CD4-positive, alpha-beta T cell treated with Interferon alpha-2 for 1 hour (primary cell): Measurements from ENCODE around the gene HOXA5.

Experiments
- DNase-seq, 2 donors: peaks; one replicate each; pipeline ENCODE4 v3.0.0-alpha.2; 2020 to 2022

Gene HOXA5

DNA sequence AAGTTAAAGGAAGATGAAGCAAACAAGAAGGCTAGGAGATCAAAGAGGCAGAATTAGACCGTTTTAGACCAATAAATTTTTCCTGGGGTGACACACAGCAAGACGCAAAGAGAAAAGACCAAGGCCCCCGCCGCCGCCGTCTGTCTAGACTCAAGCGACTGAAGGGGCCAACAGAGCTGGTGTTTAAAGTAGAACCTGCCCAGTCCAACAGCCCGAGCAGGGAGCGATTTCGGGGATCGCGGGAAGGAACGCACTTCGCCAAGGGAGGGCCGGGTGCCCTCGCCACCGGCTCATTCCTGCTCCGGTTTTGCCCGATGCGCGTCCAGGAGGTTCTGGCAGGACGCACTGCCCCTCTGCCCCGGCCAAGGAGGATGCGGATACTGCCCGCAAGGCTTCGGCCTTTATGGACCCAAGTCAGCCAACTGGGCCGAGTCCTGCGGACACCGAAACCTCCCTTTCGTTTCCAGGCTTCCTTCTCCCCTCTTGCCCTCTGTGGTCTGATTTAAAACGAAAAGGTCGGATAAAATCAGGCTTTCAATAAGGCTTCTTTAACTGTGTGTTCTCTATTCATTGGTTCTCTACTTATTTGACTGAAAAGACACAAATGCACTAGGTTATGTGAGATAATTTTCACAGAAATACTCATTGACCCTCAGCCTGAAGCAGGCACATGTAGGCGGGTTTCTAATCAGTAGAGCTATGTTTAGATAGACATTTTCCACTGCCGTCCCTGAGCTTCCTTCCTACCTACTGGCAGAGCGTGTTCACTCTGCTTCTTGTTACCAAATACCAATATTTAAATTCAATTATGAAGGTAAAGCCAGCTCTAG, 15.2 kb upstream of the HOXA5 start:
- DNase-seq: no peak

DNA sequence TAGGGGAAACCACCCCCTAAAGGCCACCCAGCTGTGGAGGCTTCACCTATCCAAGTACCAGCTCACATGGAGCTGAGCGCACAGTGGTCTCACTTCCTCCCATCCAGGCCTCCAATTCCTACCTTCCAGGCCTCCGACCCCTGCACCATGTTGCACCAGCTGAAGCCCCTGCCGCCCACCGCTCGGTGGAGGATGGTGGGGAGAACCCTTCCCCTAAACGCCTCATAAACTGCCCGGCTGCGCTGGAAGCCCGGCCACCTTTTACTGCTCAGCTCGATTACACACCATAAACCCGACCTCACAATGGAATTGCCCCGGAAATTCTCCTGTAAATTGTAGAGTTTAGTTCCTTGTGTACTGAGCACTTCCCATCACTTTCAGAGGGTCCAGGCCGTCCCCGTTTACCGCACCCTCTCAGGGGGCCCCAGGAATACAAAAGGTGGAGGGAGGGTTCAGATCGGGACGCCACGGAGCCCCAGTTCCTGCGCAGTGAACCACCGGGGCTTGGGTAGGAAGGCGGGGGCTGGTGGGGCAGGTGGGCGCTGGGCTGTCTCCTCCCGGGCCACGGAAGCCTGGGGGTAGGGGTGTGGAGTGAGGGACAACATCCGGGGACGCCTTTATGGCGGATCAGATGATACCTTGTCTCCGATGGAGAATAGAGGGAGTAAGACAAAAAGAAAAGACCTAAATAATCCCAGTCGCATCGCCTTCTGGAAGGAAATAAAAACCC, 14.4 kb upstream of the HOXA5 start:
- DNase-seq: no peak

DNA sequence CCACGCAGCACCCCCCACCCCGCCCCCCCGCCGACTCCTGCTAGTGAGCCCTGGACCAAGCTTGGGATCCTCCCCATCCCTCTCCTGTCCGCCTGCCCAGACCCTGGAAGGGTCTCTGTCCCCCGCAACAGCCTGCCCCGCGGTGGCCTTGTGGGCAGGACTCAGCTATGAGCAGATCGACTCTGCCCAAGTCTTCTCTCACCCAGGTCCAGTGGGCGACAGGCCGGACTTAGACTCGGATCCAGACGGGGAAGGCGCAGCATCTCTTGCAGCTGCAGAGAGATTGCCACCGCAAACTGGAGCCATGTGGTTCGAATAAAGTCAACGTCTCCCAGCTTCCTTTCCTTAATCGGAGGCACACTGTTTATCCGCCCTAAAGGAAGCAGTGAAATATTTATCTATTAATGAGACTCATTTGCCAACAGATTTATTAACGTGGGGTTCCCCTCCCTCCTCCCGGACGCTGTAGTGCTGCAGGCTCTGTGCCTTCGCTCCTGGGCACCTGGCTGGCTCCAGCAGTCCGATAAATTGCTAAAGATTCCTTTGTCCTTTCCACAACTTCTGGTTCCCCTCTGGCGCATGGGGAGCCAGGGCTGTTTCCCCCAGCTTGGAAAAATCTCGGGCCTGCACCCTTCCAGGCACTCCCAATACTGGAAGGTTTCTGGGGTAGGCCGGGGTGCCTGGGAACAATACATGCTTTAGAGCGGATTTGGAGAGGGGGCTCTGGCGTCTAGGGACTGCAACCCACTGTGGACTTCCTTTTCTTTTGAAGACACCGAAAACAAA, 13.6 kb upstream of the HOXA5 start:
- no peak for DNase-seq

DNA sequence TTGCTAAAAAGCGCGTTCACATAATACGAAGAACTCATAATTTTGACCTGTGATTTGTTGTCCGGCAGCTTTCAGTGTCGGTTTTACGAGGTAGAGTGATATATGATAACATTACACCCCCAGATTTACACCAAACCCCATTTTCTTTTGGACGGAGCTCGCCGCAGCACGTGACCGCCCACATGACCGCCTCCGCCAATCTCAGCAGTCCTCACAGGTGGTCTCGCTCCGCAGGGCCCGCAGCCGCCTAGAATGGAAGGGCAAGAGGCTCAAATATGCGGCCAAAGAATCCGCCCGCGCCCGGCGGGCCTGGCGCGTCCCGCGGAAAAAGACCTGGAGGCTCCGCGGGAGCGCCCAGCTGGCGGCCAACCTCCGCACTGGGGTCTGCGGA, 13.0 kb upstream of the HOXA5 start, which contains the start of gene HOXA7:
HOXA7 (minus strand) TSS at position 168 of the 391 bp plus-strand sequence; CDS start at position 38, 130 bp downstream.
- no peak for DNase-seq

DNA sequence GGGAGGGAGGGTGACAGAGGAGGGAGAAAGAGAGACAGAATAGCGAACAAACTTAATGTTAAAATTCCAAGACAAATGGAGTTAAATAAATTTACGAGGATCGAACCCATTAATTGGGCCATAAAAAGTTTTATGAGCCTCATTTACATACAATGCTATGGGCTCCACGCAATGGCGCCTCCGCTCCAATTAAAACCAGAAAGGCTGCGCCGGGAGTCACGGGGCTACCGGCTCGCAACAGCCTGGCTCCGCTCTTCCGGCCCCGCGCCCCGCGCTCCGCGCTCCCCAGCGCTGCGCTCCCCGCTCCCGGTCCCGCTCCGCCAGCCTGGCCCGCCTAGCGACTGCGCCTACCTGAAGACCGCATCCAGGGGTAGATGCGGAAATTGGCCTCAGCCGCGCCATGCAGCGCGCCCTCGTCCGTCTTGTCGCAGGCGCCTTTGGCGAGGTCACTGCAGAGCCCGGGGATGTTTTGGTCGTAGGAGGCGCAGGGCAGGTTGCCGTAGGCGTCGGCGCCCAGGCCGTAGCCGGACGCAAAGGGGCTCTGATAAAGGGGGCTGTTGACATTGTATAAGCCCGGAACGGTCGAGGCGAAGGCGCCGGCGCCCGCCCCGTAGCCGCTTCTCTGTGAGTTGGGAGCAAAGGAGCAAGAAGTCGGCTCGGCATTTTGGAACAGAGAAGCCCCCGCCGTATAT, 12.5 kb upstream of the HOXA5 start:
- DNase-seq: no peak

DNA sequence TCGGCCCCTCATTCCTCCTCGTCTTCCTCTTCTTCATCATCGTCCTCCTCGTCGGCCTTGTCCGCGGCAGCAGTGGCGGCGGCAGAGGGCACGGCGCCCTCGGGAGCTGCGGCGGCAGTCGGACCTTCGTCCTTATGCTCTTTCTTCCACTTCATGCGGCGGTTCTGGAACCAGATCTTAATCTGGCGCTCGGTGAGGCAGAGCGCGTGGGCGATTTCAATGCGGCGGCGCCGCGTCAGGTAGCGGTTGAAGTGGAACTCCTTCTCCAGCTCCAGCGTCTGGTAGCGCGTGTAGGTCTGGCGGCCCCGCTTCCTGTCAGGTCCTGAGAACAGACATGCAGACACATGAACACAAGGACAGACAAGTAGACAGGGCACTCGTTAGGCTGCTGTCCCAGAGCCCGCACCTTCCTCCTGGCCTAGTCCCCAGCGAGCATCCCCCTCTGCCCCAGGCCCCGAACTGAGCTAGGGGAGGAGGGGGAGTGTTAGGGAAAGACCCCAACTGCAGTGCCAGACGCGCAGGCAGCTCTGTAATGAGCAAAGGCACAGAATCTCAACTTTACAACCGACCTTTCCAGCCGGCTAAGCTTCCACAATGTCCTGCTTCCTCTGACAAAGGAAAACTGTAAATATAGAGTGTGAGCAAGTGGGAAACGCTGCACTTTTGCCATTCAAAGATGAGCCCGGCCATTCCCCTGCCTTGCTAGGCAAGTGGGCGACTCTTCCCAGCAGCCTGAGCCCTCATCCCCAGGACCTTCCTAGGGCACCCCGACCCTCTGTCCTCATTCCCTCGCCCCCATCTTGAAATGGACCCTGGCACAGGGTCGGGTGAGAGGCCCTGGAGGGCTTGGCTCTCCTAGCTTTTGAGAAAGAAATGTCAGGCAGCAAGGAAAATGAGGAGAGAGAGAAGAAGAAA, 11.7 kb upstream of the HOXA5 start:
- no peak for DNase-seq

DNA sequence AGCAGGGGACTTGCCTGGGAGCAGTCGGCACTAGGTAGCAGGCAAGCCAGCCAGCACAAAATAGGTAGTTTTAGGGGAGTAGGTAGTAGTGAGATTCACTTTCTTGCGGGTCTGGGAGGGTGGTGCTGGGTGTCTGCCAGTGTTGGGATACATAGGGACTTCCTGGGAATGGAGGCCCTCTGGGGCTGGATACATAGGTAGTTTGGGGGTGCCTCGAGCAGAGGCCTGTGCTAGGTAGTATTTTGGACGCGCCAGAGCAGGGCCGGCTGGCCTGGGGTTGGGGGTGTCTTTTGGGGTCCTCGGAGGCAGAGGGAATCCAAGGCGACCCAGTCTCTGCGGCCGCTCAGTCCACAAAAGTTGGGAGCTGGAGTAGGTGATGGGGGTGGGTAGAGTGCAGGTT, 10.9 kb upstream of the HOXA5 start:
- no peak for DNase-seq

DNA sequence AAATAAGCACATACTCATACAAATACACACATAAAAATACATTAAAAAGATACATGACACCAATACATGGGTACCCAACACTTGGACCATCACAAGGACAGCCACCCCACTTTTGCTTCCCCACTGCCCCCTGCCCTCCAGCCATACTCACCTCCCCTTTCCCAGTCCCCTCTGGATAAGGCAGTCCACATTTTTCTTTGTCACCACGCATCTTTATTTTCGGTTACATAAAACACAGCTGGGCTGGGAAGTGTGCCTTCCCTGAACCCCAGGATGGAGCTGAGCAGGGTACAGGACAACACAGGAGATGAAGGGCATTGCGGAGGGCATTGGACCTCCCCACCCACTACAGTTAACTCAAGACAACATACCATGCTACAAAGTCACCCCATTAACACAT, 10.0 kb upstream of the HOXA5 start:
- no peak for DNase-seq

DNA sequence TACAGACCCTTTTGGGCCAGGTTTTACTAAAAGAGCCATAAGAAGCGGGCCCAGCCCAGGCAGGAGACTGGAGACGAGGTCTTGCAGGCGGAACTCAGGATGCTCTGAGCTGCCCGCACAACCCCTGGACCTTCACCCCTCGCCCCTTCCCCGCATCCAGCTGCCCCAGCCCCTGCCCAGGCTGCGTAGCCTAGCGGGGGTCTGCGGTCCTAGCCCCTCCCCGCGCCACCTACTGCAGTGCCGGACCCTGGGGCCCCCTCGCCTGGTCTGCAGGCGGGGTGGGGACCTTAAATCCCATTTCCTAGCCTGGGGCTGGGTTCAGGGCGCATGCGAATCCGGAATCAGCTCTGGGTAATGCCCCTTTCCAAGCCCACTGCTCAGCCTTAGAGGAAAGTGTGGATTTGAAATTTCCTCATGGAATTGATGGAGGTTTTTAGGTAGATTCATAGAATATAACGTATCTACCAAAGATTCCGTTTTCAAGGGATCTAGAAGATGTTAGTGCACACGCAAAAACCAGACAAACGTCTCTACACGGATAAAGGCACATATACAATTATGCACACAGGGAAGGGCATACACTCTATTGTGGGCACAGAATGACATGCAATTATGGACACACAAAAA, 9.4 kb upstream of the HOXA5 start:
- no peak for DNase-seq

DNA sequence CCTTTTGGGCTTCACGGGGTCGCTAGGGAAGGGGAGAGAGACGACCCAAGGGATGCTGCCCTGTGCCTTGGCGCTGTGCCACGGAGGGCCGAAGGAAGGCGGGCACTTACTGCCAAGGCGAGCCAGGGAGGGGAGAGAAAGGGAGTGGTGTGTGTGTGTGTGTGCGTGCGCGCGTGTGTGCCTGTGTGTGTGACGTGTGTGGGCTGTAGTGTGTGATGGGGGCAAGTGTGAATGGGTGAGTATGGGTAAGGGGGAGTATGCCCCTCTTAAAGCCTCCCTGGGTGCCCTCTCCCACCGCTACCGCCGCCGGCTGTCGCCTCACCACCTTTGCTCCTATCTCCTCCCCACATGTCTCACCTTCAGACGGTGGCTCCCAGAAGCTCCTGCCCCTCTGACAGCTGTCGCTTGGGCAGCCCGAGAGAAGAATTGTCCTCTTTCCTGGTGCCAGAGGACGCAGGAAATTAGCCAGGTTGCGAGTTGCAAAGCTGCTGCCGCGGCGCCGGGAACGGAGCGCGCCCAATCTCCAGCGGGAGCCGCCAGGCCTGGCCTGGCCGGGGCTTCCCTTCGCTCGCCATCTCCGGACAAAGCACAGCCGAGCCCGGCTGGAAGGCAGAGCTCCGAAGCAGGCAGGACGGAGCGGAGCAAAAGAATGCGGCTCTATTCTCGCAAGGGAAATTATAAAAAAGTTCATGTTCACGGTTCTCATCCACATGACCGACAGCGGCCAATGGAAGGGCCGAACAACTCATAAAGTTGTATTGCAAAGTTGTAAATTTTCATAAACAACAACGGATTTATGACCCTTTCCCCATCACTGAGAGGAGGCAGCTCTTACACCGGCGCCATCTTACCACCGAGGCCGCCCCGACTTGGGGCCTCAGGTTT, 8.7 kb upstream of the HOXA5 start, which contains the start of gene HOXA3:
HOXA3 (minus strand) TSS at position 653 of the 885 bp plus-strand sequence. CDS start 41,943 bp downstream, outside the sequence.
- DNase-seq: no peak

DNA sequence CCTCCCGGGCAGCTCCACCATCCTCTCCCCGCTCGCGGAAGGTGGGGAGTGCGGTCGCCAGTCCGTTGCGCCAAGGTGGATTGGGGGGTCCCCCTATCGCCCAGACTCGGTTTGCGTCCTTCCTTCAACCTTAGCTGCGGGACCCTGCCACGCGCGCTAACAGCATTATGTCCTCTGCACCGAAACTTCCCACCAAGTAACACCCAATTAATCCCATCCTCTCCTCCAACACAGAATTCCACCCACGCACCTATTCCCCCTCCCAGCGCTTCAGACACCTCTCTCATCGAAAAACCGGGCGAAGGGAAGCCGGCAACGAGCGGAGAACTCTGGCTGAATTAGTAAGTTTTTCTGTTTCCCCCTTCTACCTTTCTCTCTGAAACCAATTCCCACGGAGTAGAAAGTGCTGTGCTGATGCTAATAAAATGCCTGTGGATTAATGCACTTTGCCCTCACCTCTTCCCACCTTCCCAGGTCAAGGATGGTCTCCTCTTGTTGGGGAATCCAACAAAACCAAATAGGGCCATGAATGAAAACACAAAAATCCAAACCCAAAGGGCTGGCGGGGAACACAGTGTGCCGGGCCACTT, 8.0 kb upstream of the HOXA5 start:
- no peak for DNase-seq

DNA sequence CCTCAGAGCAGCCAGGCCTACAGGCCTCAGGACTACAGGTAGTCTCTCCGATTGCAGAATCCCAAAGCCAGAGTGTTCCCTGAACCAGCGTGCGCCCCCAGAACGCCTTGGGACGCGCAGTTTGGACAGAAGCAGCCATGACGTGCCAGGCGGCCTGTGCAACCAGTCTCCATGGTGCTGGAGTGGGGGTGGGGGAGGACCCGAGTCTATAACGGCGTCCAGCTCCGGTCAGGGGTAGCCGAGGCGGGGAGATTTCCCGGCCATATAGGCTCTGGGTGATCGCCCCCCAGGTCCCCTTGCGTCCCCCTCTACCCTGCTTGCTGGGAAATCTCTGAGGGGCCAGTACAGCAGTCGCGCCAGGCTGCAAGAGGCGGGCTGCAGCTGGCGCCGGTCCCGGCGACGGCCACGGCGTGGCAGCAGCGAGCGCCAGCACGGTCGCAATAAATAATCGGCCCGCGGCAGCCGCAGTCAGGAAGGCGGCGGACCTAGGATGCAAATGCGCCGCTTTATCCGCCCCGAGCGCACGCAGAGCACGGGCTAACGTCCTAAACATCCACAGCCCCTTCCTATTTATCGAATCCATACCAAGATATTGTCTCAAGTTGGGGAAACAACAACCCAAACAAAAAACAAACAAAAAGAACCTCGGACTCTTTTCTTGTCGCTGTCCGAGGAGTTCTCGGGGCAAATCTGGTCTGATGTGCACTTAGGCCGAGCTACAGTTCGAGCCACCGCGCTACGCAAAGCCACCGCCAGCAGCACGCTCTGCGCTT, 7.3 kb upstream of the HOXA5 start:
- DNase-seq: peak; percentile 57 to 72

DNA sequence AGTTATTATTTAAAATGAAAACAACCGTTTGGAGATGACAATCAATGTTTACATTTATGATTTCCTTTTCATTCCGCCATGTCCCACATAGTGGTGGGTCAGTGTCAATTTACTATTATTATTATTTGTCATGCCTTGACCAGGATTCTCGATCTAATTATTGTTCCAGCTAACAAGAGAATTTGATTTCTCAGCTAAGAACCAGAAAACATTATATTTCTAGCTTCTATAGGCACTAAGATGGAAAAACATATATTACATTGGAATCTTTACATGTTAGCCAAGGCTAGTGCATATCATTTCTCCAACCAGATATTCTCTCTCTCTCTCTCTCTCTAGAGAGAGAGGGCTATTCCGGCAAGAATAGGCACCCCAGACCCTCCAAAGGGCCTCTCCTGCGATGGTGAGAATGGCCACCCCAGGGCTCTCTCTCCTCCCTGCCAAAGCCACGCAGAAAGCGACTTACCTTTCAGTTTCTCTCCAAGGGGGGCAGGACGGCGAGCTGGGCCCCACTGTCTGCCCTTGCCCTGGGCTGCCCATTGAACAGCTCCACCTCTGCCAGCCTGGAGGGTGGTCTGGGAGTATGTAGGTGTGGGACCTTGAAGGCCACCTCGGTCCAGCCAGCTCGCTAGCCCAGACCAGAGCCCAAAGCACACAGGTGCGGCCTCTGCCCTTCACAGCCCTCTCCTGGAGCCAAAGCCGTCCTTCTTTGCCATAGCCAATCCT, 6.5 kb upstream of the HOXA5 start:
- DNase-seq: no peak

DNA sequence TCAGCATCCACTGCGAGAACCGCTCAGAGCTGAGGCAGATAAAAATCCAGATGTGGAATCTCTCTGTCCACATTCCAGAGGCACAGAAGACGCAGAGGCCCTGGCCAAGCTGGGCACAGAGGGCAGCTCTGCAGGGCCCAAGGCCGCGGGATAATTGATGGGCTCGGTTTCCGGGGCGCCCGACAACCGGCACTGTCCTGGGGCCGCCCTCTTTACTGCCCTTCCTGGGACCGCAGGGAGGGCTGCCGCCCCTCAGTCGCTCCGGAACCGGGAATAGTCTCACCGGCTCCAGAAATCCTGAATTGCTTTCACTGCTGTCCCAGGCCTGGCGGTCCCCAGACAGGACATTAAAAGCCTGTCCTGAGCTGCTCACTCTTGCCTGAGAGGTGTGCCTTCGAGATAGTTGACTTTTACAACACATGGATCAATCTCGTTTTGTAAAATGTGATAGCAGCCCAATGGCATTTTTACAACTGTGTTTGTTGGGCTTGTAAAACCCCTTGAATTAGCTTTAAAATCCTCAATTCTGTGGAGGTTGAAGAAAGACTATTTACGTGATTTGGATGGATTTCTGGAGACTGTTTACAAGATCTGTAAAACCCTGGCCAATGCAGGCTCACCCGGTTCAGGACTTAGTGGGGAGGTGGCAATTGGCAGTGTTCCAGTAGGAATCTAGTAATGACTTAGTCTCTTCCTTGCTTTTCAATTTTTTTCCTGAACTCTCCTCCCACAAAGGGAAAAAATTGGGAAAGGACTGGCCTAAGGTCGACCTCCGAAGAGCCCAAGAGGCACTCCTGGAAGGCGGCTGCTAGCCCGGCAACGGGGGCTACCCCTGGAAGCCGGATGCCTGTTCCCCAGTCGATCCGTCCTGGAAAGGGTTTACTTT, 5.5 kb upstream of the HOXA5 start:
- DNase-seq: no peak

DNA sequence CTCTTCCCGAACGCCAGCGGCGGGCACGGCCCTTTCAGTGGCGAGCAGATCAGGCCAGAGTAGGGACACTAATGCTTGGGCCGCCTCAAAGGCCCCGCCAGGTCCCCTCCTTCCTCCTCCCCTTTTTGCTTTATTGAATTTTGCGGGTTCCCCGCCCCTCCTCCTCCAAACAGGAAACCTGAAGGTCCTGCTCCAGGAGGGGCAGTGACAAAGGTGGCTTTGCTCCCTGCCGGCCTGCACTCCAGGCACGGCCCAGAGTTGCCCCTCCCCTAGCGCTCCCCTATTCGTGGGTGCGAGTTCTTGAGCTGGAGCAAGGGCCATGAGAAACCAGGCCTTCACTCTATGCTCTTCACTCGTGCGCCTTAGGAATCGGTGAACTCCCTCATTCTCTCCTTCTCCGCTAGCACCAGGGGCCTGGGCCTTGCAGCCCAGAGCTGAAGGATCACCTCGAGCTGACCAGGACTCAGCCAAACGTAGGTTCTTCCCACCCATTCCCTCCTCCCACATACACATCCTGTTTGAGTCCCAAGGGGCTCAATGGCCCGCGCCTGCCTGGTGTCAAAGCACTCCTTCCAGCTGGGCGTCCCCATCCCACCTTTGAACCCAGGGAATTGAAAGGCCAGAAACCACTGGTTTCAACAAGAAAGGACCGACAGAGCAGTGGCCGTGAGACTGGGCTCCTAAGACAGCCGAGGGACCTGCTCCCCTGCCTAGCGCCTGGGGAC, 4.7 kb upstream of the HOXA5 start:
- no peak for DNase-seq
